IgD-negative memory B cell (primary cell): ENCODE measurements around the gene SLC5A12. TPM values are rescaled to one million over a fixed set of nuclear protein-coding genes. Genes with fewer than 3 reads are reported as not detected.
"Not testable (repeated sequence)": the region's sequence is repeated elsewhere in the genome, so short reads cannot be mapped to it uniquely, and the experiment has no call there.

Source experiments
- H3K27ac Mint-ChIP-seq, 3 donors: one replicate each; pipeline ENCODE4 v1.8.0; 2020 to 2022; ENCODE audit warnings: mild to moderate bottlenecking in 3 of 3, mixed read lengths in 3 of 3, moderate library complexity in 1 of 3
- H3K27me3 Mint-ChIP-seq: one replicate; pipeline ENCODE4 v1.8.0; 2021; ENCODE audit warnings: mixed read lengths
- H3K36me3 Mint-ChIP-seq: one replicate; pipeline ENCODE4 v1.8.0; 2020; ENCODE audit warnings: mild to moderate bottlenecking, mixed read lengths
- H3K4me1 Mint-ChIP-seq, 3 donors: one replicate each; pipeline ENCODE4 v1.8.0; 2020 to 2022; ENCODE audit warnings: mixed read lengths in 3 of 3, mild to moderate bottlenecking in 1 of 3
- H3K4me3 Mint-ChIP-seq, 4 donors: one replicate each; pipeline ENCODE4 v1.8.0; 2020 to 2022; ENCODE audit warnings: mild to moderate bottlenecking in 4 of 4, mixed read lengths in 4 of 4, moderate library complexity in 3 of 4
- H3K9me3 Mint-ChIP-seq, 3 donors: one replicate each; pipeline ENCODE4 v1.8.0; 2020 to 2021; ENCODE audit warnings: mixed read lengths in 3 of 3, mild to moderate bottlenecking in 1 of 3
- polyA plus RNA-seq: library from polyadenylated mRNA; unstranded; fragments of 300-500 nt; fragmentation: Illumina TruSeq; gene quantifications from one replicate; pipeline ENCODE4 v1.2.3, GENCODE V29; 2021

The SLC5A12 gene
- polyA plus RNA-seq, 1 donor from 2014 or later = not detected

GRCh38 chr11:26649884-26650283 is 72.0 kb downstream of the SLC5A12 start:
- Mint-ChIP-seq H3K27ac (no peak overlapping the region), H3K9me3 (no peaks in the 10 kb centered on the region), H3K4me1 (no peaks in the 10 kb centered on the region), H3K27me3 (no peaks in the 10 kb centered on the region), H3K4me3 (no peak overlapping the region), H3K36me3 (no peaks in the 10 kb centered on the region)

GRCh38 chr11:26643314-26643713 is 78.5 kb downstream of the SLC5A12 start:
- H3K27me3 Mint-ChIP-seq = not testable (repeated sequence)

GRCh38 chr11:26632691-26633159 is 89.1 kb downstream of the SLC5A12 start:
- Mint-ChIP-seq H3K36me3 (no peaks in the 10 kb centered on the region), H3K4me1 (peaks cover 0 to 6% (median 1%) of the 10 kb centered on the region in 3 donors), H3K9me3 (peaks cover 1 to 5% (median 2%) of the 10 kb centered on the region in 3 donors), H3K27me3 (no peaks in the 10 kb centered on the region), H3K27ac (no peak overlapping the region), H3K4me3 (no peak overlapping the region)

More at GRCh38 chr11:26643314-26643713, 78.5 kb downstream of the SLC5A12 start:
- not testable (repeated sequence) for H3K4me1 Mint-ChIP-seq, H3K4me3 Mint-ChIP-seq, H3K36me3 Mint-ChIP-seq, H3K9me3 Mint-ChIP-seq, H3K27ac Mint-ChIP-seq

- no peak overlapping the region for H3K4me3 Mint-ChIP-seq
- no peaks in the 10 kb centered on the region for H3K36me3 Mint-ChIP-seq
- H3K4me1 Mint-ChIP-seq = no peaks in the 10 kb centered on the region
- no peak overlapping the region for H3K27ac Mint-ChIP-seq
- no peaks in the 10 kb centered on the region for H3K27me3 Mint-ChIP-seq
- H3K9me3 Mint-ChIP-seq = peaks cover 0 to 5% (median 0%) of the 10 kb centered on the region in 3 donors
Observed at GRCh38 chr11:26626346-26626745, 95.5 kb downstream of the SLC5A12 start.

GRCh38 chr11:26623076-26623659 is 98.7 kb downstream of the SLC5A12 start:
- Mint-ChIP-seq H3K4me3 (no peak overlapping the region), H3K27me3 (no peaks in the 10 kb centered on the region), H3K9me3 (peaks cover 0 to 4% (median 0%) of the 10 kb centered on the region in 3 donors)

GRCh38 chr11:26622181-26622580 is 99.7 kb downstream of the SLC5A12 start:
- no peak overlapping the region for H3K4me3 Mint-ChIP-seq
- H3K4me1 Mint-ChIP-seq = no peaks in the 10 kb centered on the region
- H3K36me3 Mint-ChIP-seq = no peaks in the 10 kb centered on the region
- H3K27ac Mint-ChIP-seq = no peak overlapping the region
- peaks cover 0 to 4% (median 0%) of the 10 kb centered on the region in 3 donors for H3K9me3 Mint-ChIP-seq
- no peaks in the 10 kb centered on the region for H3K27me3 Mint-ChIP-seq

More at GRCh38 chr11:26623076-26623659, 98.7 kb downstream of the SLC5A12 start:
- Mint-ChIP-seq H3K36me3 (no peaks in the 10 kb centered on the region), H3K4me1 (no peaks in the 10 kb centered on the region), H3K27ac (no peak overlapping the region)

GRCh38 chr11:26621132-26621531 is 100.7 kb downstream of the SLC5A12 start:
- H3K27me3 Mint-ChIP-seq = no peaks in the 10 kb centered on the region
- peaks cover 0 to 4% (median 0%) of the 10 kb centered on the region in 3 donors for H3K9me3 Mint-ChIP-seq
- H3K4me1 Mint-ChIP-seq = no peaks in the 10 kb centered on the region
- H3K36me3 Mint-ChIP-seq = no peaks in the 10 kb centered on the region
- no peak overlapping the region for H3K27ac Mint-ChIP-seq
- no peak overlapping the region for H3K4me3 Mint-ChIP-seq

- Mint-ChIP-seq H3K36me3 (no peaks in the 10 kb centered on the region), H3K4me3 (no peak overlapping the region), H3K27me3 (no peaks in the 10 kb centered on the region), H3K4me1 (no peaks in the 10 kb centered on the region), H3K27ac (no peak overlapping the region), H3K9me3 (peaks cover 0 to 5% (median 0%) of the 10 kb centered on the region in 3 donors)
Observed at GRCh38 chr11:26620282-26621045, 101.4 kb downstream of the SLC5A12 start.

- Mint-ChIP-seq H3K27ac (no peak overlapping the region), H3K4me3 (no peak overlapping the region), H3K9me3 (peaks cover 0 to 3% (median 0%) of the 10 kb centered on the region in 3 donors), H3K27me3 (no peaks in the 10 kb centered on the region), H3K4me1 (no peaks in the 10 kb centered on the region), H3K36me3 (no peaks in the 10 kb centered on the region)
Observed at GRCh38 chr11:26618441-26618840, 103.4 kb downstream of the SLC5A12 start.

Other genes with a start within 250 kb of the SLC5A12 start
- gene MUC15, start 149.8 kb downstream of the SLC5A12 start, polyA plus RNA-seq = not detected